Astrocyte (in vitro differentiated cells and primary cell): ENCODE results near the gene HDAC2.

Source experiments
- EZH2 ChIP-seq: IDR thresholded peaks from 2 replicates; pipeline ENCODE4 v1.6.1; 2012; ENCODE audit warnings: mild to moderate bottlenecking, low read length, inconsistent platforms; ENCODE audit not compliant: insufficient read depth
- TF ChIP-seq, protein P1 (sequence below): IDR thresholded peaks from 2 replicates; pipeline ENCODE4 v1.5.1; 2011; ENCODE audit warnings: low read depth, mild to moderate bottlenecking, inconsistent platforms, low read length, moderate library complexity; ENCODE audit not compliant: insufficient read depth

GRCh38 chr6:113979937-113980336 lies 9.0 kb upstream of the HDAC2 start:
- TF ChIP-seq EZH2, result no peak
- TF ChIP-seq, protein P1, sequence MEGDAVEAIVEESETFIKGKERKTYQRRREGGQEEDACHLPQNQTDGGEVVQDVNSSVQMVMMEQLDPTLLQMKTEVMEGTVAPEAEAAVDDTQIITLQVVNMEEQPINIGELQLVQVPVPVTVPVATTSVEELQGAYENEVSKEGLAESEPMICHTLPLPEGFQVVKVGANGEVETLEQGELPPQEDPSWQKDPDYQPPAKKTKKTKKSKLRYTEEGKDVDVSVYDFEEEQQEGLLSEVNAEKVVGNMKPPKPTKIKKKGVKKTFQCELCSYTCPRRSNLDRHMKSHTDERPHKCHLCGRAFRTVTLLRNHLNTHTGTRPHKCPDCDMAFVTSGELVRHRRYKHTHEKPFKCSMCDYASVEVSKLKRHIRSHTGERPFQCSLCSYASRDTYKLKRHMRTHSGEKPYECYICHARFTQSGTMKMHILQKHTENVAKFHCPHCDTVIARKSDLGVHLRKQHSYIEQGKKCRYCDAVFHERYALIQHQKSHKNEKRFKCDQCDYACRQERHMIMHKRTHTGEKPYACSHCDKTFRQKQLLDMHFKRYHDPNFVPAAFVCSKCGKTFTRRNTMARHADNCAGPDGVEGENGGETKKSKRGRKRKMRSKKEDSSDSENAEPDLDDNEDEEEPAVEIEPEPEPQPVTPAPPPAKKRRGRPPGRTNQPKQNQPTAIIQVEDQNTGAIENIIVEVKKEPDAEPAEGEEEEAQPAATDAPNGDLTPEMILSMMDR, result no peak
